Astrocyte of the cerebellum (primary cell): ENCODE measurements around the gene BICDL2.

ENCODE experiments used
- DNase-seq: peaks from one replicate; pipeline ENCODE4 v3.0.0-alpha.2; 2011; ENCODE audit warnings: low read depth
- H3K4me3 ChIP-seq: 2 replicates; pipeline ENCODE4 v1.5.1; 2011; ENCODE audit warnings: mild to moderate bottlenecking, low read depth, low read length, moderate library complexity
- in situ Hi-C: cut with HindIII; loops from 2 replicates; pipeline ENCODE4 v1.10.0; 2017; ENCODE audit warnings: low sequenced_read_pairs
- TF ChIP-seq, protein P1 (sequence below): IDR thresholded peaks from 2 replicates; pipeline ENCODE4 v1.5.1; 2012; ENCODE audit warnings: low read length, low read depth, moderate library complexity, mild to moderate bottlenecking; ENCODE audit errors: missing control alignments

Gene BICDL2

DNA sequence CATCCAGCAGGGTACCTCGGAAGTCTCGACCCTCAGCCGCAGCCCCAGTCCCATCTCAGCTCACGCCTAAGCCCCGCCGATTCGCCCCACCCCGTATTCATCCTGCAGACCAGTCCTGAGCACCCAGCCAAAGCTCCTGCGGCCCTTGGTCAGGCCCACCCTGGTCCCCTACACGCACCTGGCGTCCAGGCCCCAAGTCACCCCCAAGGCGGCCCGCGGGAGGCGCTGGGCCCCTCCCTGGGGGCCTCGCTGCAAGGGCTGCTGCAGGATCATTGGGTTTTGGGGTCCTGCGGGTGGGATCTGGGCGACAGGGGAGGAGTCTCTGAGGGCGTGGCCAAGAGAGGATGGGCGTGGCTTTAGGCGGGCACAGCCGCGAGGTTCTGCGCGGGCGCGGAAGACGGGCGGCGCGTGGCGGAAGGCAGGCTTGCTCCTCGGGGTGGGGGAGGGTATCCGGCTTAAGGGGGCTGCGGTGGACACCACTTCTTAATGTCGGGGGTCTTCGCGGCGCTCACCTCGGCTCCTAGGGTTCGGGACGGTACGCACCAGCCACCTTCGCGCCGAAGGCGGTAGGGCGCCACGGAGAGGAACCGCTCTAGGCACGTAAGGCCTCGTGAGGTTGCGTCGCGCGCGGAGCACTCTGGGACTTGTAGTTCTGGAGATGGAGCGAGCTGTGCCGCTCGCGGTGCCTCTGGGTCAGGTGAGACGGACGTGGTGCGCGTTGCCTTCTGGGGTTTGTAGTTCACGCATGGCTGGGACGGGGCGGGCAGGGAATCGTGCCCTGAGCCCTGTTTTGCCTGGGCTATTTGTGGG lies 12.9 kb downstream of the BICDL2 start, which contains the start of the genes HCFC1R1 and THOC6:
TSS of gene HCFC1R1 (minus strand) at position 274 of the 810 bp plus-strand sequence. CDS start at position 273, 1 bp downstream.
TSS of gene THOC6 (plus strand) at position 367 of the 810 bp plus-strand sequence. CDS start at position 659, 292 bp downstream.
- peak within 1 kb of the TSS; percentile 93 for H3K4me3 ChIP-seq
- in situ Hi-C loops = no loop called here
- TF ChIP-seq, protein P1, sequence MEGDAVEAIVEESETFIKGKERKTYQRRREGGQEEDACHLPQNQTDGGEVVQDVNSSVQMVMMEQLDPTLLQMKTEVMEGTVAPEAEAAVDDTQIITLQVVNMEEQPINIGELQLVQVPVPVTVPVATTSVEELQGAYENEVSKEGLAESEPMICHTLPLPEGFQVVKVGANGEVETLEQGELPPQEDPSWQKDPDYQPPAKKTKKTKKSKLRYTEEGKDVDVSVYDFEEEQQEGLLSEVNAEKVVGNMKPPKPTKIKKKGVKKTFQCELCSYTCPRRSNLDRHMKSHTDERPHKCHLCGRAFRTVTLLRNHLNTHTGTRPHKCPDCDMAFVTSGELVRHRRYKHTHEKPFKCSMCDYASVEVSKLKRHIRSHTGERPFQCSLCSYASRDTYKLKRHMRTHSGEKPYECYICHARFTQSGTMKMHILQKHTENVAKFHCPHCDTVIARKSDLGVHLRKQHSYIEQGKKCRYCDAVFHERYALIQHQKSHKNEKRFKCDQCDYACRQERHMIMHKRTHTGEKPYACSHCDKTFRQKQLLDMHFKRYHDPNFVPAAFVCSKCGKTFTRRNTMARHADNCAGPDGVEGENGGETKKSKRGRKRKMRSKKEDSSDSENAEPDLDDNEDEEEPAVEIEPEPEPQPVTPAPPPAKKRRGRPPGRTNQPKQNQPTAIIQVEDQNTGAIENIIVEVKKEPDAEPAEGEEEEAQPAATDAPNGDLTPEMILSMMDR = no peak

DNA sequence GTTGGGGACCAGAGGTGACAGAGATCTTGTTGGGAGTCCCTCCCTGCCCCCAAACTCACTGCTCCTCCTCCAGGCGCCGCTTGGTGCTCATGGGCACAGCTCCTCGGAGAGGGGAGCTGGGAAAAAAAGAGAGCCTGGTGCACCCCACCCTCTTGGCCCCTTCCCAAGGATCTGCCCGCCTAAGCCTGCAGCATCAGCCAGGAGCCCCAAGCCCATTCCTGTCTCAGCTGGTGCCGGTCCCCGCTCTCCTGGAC lies 13.4 kb downstream of the BICDL2 start:
- DNase-seq = no peak
- TF ChIP-seq, protein P1 = no peak
- H3K4me3 ChIP-seq = peak overlapping the region; percentile 93
- in situ Hi-C loops = no loop called here

More for the DNA sequence above, 12.9 kb downstream of the BICDL2 start, which contains the start of the genes HCFC1R1 and THOC6:
- peak; percentile 97 for DNase-seq

DNA sequence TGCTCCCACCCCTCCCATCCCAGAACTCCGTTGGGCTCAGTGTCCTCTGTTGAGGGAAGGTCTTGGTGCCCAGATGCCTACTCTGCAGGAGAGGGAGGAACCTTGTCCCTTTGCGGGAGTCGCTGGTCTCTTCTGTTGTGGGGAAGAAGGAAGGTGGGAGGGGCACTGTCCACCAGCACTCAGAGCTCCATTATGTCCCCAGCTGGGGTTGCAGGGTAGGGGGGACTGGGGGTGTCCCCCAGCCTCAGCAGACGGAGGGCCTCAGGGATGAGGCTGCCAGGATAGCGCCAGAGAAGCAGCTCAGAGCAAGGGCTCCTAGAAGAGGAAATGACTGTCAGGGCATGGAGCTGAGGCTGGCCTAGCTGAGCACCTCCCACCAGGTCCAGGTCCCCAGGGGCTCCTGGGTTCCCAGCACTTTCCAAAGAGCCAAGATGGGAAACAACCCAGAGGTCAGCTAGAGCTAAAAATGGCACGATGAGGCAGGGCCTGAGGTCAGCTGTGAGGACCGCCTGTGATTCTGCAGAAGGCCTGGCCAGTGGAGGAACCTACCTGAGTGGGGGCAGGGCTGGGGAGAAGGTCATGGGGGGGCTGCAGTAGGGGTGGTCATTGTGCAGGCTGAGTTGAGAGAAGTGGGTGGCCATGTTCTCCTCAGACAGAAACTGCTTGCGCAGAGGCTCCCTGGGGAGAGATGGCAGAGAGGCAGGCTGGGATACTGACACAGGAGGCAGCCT lies 13.9 kb downstream of the BICDL2 start:
- TF ChIP-seq, protein P1 = no peak
- no peak for DNase-seq
- peak overlapping the region; percentile 93 for H3K4me3 ChIP-seq
- in situ Hi-C loops = no loop called here

DNA sequence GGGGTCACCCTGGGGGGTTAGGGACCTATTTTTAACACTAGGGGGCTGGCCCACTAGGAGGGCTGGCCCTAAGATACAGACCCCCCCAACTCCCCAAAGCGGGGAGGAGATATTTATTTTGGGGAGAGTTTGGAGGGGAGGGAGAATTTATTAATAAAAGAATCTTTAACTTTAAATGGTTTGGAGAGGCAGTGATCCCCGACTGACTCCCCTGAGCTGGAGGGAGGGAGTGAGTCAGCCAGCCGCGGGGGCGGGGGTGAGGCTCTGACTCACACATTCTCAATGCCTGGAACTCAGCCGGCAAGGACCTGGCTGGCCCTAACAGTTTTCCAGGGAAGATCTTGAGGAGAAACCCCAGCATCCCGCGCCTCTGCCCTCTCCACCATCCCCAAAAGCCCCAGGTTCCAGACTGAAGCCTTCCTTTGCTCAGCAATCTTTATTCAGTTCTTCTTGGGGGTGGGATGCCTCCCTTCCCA lies 14.5 kb downstream of the BICDL2 start:
- peak; percentile 94 for DNase-seq
- peak overlapping the region; percentile 93 for H3K4me3 ChIP-seq
- in situ Hi-C loops = no loop called here
- TF ChIP-seq, protein P1 = no peak

DNA sequence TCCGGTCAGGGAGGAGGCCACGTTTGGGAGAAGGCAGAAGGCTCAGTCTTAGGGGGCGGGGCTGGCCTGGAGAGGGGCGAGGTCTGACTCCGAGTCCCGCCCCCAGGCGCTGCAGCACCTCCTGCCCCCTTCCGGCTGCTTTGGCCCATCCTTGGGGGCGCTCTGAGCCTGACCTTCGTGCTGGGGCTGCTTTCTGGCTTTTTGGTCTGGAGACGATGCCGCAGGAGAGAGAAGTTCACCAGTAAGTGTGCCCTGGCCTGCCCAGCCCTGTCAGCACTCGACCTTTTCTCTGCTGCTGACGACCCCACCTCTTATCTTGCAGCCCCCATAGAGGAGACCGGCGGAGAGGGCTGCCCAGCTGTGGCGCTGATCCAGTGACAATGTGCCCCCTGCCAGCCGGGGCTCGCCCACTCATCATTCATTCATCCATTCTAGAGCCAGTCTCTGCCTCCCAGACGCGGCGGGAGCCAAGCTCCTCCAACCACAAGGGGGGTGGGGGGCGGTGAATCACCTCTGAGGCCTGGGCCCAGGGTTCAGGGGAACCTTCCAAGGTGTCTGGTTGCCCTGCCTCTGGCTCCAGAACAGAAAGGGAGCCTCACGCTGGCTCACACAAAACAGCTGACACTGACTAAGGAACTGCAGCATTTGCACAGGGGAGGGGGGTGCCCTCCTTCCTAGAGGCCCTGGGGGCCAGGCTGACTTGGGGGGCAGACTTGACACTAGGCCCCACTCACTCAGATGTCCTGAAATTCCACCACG lies 15.1 kb downstream of the BICDL2 start:
- TF ChIP-seq, protein P1 = peak; percentile 38
- H3K4me3 ChIP-seq = peak overlapping the region; percentile 93
- peak; percentile 91 for DNase-seq
- in situ Hi-C loops = no loop called here

DNA sequence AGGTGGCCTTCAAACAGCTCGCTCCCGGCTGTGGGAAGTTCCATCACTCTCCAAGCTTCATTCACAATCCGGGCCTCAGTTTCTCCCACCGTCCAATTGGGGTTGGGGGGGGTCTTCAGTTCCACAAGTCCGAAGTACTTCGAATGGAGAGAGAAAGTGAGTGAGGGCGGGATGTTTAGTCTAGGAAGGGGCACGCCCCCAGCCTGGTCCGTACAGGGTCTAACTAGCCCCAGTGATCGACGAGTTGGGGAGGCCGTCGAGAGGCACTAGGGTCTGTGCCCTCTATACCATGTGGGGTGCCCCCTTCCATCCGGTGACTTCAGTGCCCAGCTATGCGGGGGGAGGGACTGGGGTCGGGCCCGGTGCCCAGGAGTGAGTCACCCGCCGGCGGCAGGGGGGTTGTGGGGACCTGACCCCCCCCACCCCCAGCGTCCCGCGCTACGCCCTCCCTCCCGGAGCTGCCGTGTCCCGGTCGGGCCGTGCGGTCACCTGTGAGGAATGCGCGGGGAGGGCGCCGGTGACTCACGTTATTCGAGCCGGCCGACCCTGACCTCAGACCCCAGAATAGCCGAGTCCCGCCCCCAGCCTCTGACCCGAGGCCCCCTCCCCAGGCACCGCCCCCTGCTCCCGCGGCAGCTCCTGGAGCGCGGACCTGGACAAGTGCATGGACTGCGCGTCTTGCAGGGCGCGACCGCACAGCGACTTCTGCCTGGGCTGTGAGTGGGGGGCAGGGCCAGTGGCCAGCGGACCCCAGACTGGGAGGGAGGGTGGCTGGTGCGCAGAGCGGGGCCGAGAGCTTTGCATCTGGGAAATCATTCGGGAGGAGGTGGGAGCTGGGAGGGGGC lies 15.9 kb downstream of the BICDL2 start:
- DNase-seq = peak; percentile 34
- peak overlapping the region; percentile 93 for H3K4me3 ChIP-seq
- in situ Hi-C loops = no loop called here
- TF ChIP-seq, protein P1 = no peak
